Fibroblast of the conjunctiva (primary cell): ENCODE results near the gene WWC2.

Experiments used
- DNase-seq: peaks from one replicate; pipeline ENCODE4 v3.0.0-alpha.2; 2010; ENCODE audit warnings: low read depth

WWC2 gene

GRCh38 chr4:183098723-183099536, at the start of gene WWC2:
Gene WWC2 (plus strand): TSS chr4:183099257. CDS start chr4:183099492, 235 bp downstream.
- DNase-seq, result peak; percentile 77

GRCh38 chr4:183053681-183054080, 45.4 kb upstream of the WWC2 start:
- DNase-seq, result no peak

- DNase-seq, result no peak
Measured at GRCh38 chr4:183057255-183057654, 41.8 kb upstream of the WWC2 start.

- DNase-seq, result no peak
Measured at GRCh38 chr4:183059797-183060196, 39.3 kb upstream of the WWC2 start.

GRCh38 chr4:183068502-183068901, 30.6 kb upstream of the WWC2 start:
- no peak for DNase-seq

GRCh38 chr4:183071222-183071621, 27.8 kb upstream of the WWC2 start:
- no peak for DNase-seq

- no peak for DNase-seq
Measured at GRCh38 chr4:183072176-183072575, 26.9 kb upstream of the WWC2 start.

GRCh38 chr4:183073838-183074145, 25.3 kb upstream of the WWC2 start:
- DNase-seq, result no peak

GRCh38 chr4:183074288-183074990, 24.6 kb upstream of the WWC2 start:
- no peak for DNase-seq

GRCh38 chr4:183078634-183079033, 20.4 kb upstream of the WWC2 start:
- DNase-seq, result no peak

- no peak for DNase-seq
Measured at GRCh38 chr4:183080372-183081115, 18.5 kb upstream of the WWC2 start.

GRCh38 chr4:183081116-183081469, 18.0 kb upstream of the WWC2 start:
- no peak for DNase-seq

GRCh38 chr4:183082053-183082452, 17.0 kb upstream of the WWC2 start:
- DNase-seq, result no peak

- DNase-seq, result no peak
Measured at GRCh38 chr4:183094393-183095198, 4.5 kb upstream of the WWC2 start.

GRCh38 chr4:183095199-183095512, 3.9 kb upstream of the WWC2 start:
- no peak for DNase-seq

GRCh38 chr4:183096276-183096965, 2.6 kb upstream of the WWC2 start:
- no peak for DNase-seq

GRCh38 chr4:183097231-183098018, 1.6 kb upstream of the WWC2 start:
- no peak for DNase-seq

GRCh38 chr4:183098019-183098722, 886 bp upstream of the WWC2 start:
- DNase-seq, result no peak

- no peak for DNase-seq
Measured at GRCh38 chr4:183099537-183100297, 660 bp downstream of the WWC2 start.

GRCh38 chr4:183100298-183100599, 1.2 kb downstream of the WWC2 start:
- no peak for DNase-seq
